NCI-H774 (cell line): ENCODE data around the gene GMDS.

Source experiments
- DNase-seq: peaks from one replicate; lab custom pipeline; 2025; lab: John Stamatoyannopoulos, UW

GMDS gene

GRCh38 chr6:2035826-2036709, 209.3 kb downstream of the GMDS start:
- no peak for DNase-seq

- DNase-seq, result no peak
These were observed 210.4 kb downstream of the GMDS start for GRCh38 chr6:2035046-2035445.

GRCh38 chr6:2034256-2034655, 211.1 kb downstream of the GMDS start:
- DNase-seq, result no peak

GRCh38 chr6:2033544-2033943, 211.9 kb downstream of the GMDS start:
- no peak for DNase-seq

GRCh38 chr6:2030682-2031244, 214.6 kb downstream of the GMDS start:
- DNase-seq, result peak; percentile 59

GRCh38 chr6:2029952-2030351, 215.5 kb downstream of the GMDS start:
- no peak for DNase-seq

GRCh38 chr6:2029130-2029794, 216.1 kb downstream of the GMDS start:
- DNase-seq, result no peak

- DNase-seq, result peak; percentile 56
These were observed 216.9 kb downstream of the GMDS start for GRCh38 chr6:2028457-2029038.

- DNase-seq, result no peak
These were observed 219.3 kb downstream of the GMDS start for GRCh38 chr6:2026133-2026532.

- DNase-seq, result peak; percentile 49
These were observed 223.7 kb downstream of the GMDS start for GRCh38 chr6:2021713-2022125.

GRCh38 chr6:2020909-2021308, 224.5 kb downstream of the GMDS start:
- DNase-seq, result peak; percentile 18

GRCh38 chr6:2019051-2019450, 226.4 kb downstream of the GMDS start:
- no peak for DNase-seq

- no peak for DNase-seq
These were observed 229.4 kb downstream of the GMDS start for GRCh38 chr6:2016040-2016439.

- DNase-seq, result no peak
These were observed 236.9 kb downstream of the GMDS start for GRCh38 chr6:2008383-2008976.

- DNase-seq, result no peak
These were observed 238.2 kb downstream of the GMDS start for GRCh38 chr6:2007165-2007564.

- no peak for DNase-seq
These were observed 240.5 kb downstream of the GMDS start for GRCh38 chr6:2004888-2005287.

GRCh38 chr6:2000962-2001361, 244.4 kb downstream of the GMDS start:
- DNase-seq, result no peak

GRCh38 chr6:1997702-1998101, 247.7 kb downstream of the GMDS start:
- DNase-seq, result no peak

- DNase-seq, result no peak
These were observed 249.8 kb downstream of the GMDS start for GRCh38 chr6:1995636-1996035.

- DNase-seq, result no peak
These were observed 252.4 kb downstream of the GMDS start for GRCh38 chr6:1993042-1993441.

- DNase-seq, result no peak
These were observed 254.0 kb downstream of the GMDS start for GRCh38 chr6:1991332-1991878.

- DNase-seq, result no peak
These were observed 256.6 kb downstream of the GMDS start for GRCh38 chr6:1988843-1989242.
